ENCODE measurements around the gene SULT1C2.
"Not testable (repeated sequence)": the region's sequence is repeated elsewhere in the genome, so short reads cannot be mapped to it uniquely, and the experiment has no call there.

Gene SULT1C2

DNA sequence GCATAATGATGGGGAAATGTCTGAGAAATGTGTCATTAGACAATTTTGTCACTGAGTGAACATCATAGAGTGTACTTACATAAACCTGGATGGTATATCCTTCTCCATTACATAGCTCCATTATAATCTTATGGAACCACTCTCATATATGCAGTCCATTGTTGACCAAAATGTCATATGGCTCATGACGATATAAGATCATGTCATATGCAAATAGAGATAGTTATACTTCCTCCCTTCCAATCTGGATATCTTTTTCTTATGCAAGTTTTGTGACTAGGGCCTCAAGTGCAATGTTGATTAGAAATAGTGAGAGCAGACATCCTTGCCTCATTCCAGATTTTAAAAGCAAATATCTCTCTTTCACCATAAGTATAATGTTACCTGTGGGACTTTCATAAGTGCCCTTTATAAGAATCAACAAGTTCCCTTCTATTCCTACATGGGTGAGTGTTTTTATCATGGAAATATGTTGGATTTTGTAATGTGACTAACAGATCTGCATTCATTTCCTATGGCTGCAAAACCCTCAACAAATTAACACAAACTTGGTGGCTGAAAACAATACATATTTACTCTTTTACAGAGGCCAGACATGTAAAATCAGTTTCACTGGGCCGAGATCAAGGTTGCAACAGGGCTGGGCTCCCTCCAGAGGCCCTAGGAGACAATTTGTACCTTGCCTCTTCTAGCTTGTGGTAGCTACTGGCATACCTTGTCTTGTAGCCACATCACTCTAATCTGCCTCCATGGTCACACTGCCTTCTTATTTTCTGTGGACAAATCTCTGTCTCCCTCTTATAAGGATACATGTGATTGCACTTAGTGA lies 67.4 kb downstream of the SULT1C2 start:
- DNase-seq = no peak

DNA sequence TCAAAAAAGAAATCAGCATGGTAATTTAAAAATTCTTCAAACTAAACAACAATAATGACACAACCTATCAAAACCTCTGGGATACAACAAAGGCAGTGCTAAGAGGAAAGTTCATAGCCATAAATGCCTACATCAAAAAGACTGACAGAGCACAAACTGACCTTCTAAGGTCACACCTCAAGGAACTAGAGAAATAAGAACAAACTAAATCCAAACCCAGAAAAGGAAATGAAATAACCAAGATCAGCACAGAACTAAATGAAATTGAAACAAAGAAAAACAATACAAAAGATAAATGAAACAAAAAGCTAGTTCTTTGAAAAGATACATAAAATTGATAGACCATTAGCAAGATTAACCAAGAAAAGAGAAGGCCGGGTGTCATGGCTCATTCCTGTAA lies 70.6 kb downstream of the SULT1C2 start:
- DNase-seq = not testable (repeated sequence)
